Astrocyte of the spinal cord (primary cell): ENCODE measurements around the gene TMPRSS9.

ENCODE experiments used
- DNase-seq: peaks from one replicate; pipeline ENCODE4 v3.0.0; 2011; ENCODE audit warnings: low read depth, low spot score
- H3K4me3 ChIP-seq: 2 replicates; pipeline ENCODE4 v1.5.1; 2011; ENCODE audit warnings: low read depth, mild to moderate bottlenecking, low read length, moderate library complexity
- in situ Hi-C: cut with HindIII; loops from 2 replicates; pipeline ENCODE4 v1.10.0; 2017; ENCODE audit warnings: low sequenced_read_pairs
- TF ChIP-seq, protein P1 (sequence below): IDR thresholded peaks from 2 replicates; pipeline ENCODE4 v1.5.1; 2012; ENCODE audit warnings: low read depth, mild to moderate bottlenecking, low read length, inconsistent platforms

The TMPRSS9 gene

DNA sequence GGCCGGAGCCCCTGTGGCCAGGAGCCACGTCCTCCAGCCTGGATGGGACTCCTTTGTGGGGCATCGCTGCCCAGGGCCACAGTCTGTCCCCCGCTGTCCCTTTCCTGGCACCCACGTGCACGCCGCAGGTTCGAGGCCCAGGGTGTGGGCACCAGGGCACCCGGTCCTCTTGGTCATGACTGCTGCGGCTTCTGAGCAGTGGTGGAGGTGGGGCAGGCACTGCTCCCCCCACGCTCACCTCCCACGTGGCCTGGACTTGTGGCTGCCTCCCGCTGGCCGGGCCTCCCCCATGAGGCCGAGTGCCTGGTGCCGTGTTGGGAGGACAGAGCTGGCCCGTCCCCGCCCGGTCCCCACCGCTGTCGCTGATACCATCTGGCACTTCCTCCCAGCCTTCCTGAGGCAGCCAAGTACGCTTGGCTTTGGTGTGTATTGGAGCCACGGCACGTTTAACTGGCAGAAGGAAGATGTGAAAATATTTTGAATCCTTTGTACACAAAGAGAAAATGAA lies 18.8 kb upstream of the TMPRSS9 start:
- in situ Hi-C loops: no loop called here
- no peak for DNase-seq
- TF ChIP-seq, protein P1, sequence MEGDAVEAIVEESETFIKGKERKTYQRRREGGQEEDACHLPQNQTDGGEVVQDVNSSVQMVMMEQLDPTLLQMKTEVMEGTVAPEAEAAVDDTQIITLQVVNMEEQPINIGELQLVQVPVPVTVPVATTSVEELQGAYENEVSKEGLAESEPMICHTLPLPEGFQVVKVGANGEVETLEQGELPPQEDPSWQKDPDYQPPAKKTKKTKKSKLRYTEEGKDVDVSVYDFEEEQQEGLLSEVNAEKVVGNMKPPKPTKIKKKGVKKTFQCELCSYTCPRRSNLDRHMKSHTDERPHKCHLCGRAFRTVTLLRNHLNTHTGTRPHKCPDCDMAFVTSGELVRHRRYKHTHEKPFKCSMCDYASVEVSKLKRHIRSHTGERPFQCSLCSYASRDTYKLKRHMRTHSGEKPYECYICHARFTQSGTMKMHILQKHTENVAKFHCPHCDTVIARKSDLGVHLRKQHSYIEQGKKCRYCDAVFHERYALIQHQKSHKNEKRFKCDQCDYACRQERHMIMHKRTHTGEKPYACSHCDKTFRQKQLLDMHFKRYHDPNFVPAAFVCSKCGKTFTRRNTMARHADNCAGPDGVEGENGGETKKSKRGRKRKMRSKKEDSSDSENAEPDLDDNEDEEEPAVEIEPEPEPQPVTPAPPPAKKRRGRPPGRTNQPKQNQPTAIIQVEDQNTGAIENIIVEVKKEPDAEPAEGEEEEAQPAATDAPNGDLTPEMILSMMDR: no peak
- no peak overlapping the region for H3K4me3 ChIP-seq

DNA sequence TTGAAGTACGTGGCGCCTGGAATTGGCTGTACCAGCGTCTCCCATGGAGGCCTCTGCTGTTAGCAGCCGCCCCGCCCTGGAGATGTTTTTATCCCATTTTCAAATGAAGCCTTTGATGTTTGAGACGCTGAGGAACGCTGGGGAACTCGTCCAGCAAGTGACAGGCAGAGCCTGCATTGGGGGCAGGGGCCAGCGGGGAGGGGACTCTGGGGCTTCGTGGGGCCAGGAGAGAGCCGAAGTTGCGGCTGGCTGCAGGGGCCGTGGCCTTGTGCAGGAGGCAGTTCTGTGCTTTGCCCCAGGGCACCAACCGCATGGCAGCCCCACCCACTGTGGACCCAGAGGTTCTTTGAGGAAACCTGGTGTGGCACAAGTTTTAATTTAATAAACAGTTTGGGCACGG lies 18.1 kb upstream of the TMPRSS9 start:
- no peak overlapping the region for H3K4me3 ChIP-seq
- TF ChIP-seq, protein P1: no peak
- DNase-seq: no peak
- in situ Hi-C loops: no loop called here

- no peak for DNase-seq
- in situ Hi-C loops: no loop called here
- no peak overlapping the region for H3K4me3 ChIP-seq
- TF ChIP-seq, protein P1: no peak
Observed at GRCh38 chr19:2342656-2343288, 17.3 kb upstream of the TMPRSS9 start.

- no peak overlapping the region for H3K4me3 ChIP-seq
- TF ChIP-seq, protein P1: no peak
- in situ Hi-C loops: no loop called here
- no peak for DNase-seq
Observed at GRCh38 chr19:2343289-2343982, 16.6 kb upstream of the TMPRSS9 start.

DNA sequence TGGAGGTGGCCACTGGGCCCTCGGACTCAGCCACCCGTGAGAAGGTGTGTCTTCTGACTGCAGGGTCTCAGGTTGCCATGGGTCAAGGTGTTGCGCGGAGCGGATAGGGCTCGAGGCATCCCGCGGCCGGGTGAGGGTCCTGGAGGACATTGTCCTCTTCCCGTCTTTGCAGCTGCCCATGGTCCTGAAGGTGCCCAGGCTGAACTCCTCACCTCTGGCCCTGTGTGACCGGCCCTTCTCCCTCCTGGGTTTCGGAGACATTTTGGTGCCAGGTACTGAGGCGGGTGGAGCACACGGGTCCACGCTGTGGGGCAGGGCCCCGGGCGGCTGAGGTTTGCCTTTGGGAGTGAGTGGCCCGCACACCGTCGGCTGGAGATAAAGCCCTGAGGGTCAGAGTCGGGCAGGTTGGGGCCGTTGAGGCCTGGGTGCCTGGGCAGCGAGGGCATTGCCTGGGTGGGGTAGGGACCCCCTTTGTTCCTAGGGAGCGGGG lies 15.6 kb upstream of the TMPRSS9 start:
- in situ Hi-C loops: no loop called here
- TF ChIP-seq, protein P1: no peak
- DNase-seq: no peak
- no peak overlapping the region for H3K4me3 ChIP-seq

DNA sequence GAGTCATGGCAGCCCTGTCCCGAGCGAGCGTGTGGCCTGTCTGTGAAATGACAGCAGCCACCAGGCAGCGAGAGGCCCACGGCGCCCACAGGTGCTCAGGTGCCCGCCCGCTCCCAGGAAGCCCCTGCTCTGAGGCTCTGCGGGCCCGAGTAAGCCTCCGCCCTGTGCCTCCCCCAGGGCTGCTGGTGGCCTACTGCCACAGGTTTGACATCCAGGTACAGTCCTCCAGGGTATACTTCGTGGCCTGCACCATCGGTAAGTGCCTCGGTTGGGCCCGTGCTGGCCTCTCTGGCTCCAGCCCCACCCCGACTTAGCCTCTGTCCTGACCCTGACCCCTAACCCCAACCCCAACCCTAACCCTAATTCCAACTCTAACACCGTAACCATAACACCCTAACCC lies 15.0 kb upstream of the TMPRSS9 start:
- in situ Hi-C loops: no loop called here
- TF ChIP-seq, protein P1: no peak
- no peak overlapping the region for H3K4me3 ChIP-seq
- no peak for DNase-seq
